IPS-20b (cell line): ENCODE data around the gene COPE.

Experiments used
- H3K27ac ChIP-seq: one replicate; pipeline ENCODE4 v1.5.1; 2013; ENCODE audit warnings: low read length
- H3K27me3 ChIP-seq: 2 replicates; pipeline ENCODE4 v1.6.1; 2013; ENCODE audit warnings: mild to moderate bottlenecking, low read length, inconsistent platforms; ENCODE audit not compliant: insufficient read depth
- H3K36me3 ChIP-seq: 2 replicates; pipeline ENCODE4 v1.6.1; 2013; ENCODE audit warnings: low read depth, mild to moderate bottlenecking, inconsistent platforms, low read length, moderate library complexity; ENCODE audit not compliant: insufficient read depth
- H3K4me1 ChIP-seq: 2 replicates; pipeline ENCODE4 v1.6.1; 2013; ENCODE audit warnings: mild to moderate bottlenecking, control low read depth, inconsistent platforms, low read length, moderate library complexity; ENCODE audit not compliant: insufficient read depth
- H3K4me3 ChIP-seq: 2 replicates; pipeline ENCODE4 v1.5.1; 2013; ENCODE audit warnings: mild to moderate bottlenecking, low read length, inconsistent platforms
- H3K9ac ChIP-seq: 2 replicates; pipeline ENCODE4 v1.6.1; 2013; ENCODE audit warnings: low read depth, mild to moderate bottlenecking, inconsistent platforms, low read length, moderate library complexity
- H3K9me3 ChIP-seq: 2 replicates; pipeline ENCODE4 v1.6.1; 2013; ENCODE audit warnings: mild to moderate bottlenecking, low read depth, low read length, inconsistent platforms; ENCODE audit not compliant: insufficient read depth

The COPE gene

DNA sequence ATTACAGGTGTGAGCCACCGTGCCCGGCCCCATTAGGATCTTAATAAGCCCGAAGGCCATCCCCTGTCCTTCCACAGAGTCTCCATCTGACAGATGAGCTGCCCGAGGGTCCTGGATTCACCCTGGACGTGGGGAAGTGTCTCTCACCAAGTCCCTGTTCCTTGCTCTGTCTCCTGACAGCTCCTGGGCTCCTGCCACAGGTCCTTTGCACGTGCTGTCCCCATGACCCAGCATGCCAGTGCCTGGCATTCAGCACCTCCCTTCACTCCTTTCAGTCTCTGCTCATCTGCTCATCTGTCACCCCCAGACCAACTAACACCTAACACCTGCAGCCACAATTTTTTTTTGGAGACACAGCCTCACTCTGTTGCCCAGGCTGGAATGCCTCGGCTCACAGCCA, 37.7 kb downstream of the COPE start:
- Histone ChIP-seq H3K27me3 (no peaks in the 10 kb centered on the region), H3K9me3 (no peaks in the 10 kb centered on the region), H3K9ac (no peak overlapping the region), H3K4me1 (no peaks in the 10 kb centered on the region), H3K27ac (no peak overlapping the region), H3K36me3 (peaks cover 19% of the 10 kb centered on the region), H3K4me3 (no peak overlapping the region)

- Histone ChIP-seq H3K27ac (no peak overlapping the region), H3K9me3 (no peaks in the 10 kb centered on the region), H3K27me3 (no peaks in the 10 kb centered on the region), H3K4me3 (no peak overlapping the region), H3K4me1 (no peaks in the 10 kb centered on the region), H3K9ac (no peak overlapping the region), H3K36me3 (peaks cover 23% of the 10 kb centered on the region)
Observed at GRCh38 chr19:18879579-18880373, 39.4 kb downstream of the COPE start.

GRCh38 chr19:18878858-18879578, 40.2 kb downstream of the COPE start:
- Histone ChIP-seq H3K9ac (no peak overlapping the region), H3K27me3 (no peaks in the 10 kb centered on the region), H3K9me3 (no peaks in the 10 kb centered on the region), H3K27ac (no peak overlapping the region), H3K36me3 (peaks cover 23% of the 10 kb centered on the region), H3K4me3 (no peak overlapping the region), H3K4me1 (no peaks in the 10 kb centered on the region)

DNA sequence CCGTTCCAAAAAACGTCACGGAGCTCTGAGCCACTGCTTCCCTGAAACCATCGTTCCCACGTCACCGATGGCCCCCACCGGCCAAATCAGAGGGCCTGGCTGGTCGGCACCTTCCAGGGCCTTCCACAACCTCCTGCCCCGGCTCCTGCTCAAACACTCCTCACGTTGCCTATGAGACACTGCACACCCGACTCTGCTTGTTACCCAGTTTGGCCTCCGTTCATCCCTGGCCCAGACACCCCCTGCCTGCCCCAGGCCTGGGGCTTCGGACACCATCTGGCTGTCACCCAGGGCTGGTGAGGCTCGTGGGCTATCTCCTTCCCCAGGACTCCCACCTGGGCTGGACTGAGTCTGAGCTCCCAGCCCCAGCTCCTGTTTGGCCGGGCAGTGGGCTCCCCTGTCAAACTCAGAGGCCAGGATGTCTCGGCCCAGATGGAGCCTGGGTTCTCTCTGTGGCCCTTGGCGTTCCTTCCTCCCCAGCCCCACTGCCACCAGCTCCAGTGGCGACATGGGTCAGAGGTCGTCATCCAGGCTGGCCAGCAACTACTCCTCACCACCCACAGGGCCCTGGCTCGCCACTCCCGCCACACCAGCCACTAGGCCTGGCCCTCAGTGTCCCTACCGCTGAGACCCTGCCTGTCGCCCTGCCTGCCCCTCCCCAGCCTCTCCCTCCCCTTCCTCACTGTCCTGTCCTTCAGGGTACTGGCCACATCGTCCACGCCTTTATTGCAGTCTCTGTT, 41.0 kb downstream of the COPE start:
- no peaks in the 10 kb centered on the region for H3K4me1 ChIP-seq
- no peak overlapping the region for H3K27ac ChIP-seq
- no peak overlapping the region for H3K9ac ChIP-seq
- no peaks in the 10 kb centered on the region for H3K9me3 ChIP-seq
- no peak overlapping the region for H3K4me3 ChIP-seq
- H3K36me3 ChIP-seq, result peaks cover 23% of the 10 kb centered on the region
- H3K27me3 ChIP-seq, result no peaks in the 10 kb centered on the region

DNA sequence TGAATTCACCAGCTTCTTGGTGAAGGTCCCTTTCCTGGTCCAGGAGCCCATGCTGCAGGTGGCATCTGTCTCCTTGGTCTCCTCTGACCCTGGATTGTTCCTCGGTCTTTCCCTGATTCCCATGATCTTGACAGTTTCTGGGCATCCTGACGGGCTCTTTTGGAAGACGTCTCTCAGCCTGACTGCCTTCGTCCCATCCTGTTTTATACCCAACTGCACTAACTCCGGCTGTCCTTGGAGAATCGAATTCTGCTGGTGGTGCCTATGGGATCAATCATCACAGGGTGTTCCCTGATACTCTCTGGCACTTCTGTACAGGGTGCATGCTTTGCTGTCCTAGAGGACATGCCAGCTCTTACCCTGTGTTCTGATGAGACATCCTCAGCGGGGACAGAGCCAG, 42.3 kb downstream of the COPE start:
- H3K9ac ChIP-seq, result no peak overlapping the region
- H3K27ac ChIP-seq, result no peak overlapping the region
- H3K9me3 ChIP-seq, result no peaks in the 10 kb centered on the region
- no peaks in the 10 kb centered on the region; the same call in 1 of the 2 replicates for H3K27me3 ChIP-seq
- peaks cover 23% of the 10 kb centered on the region for H3K36me3 ChIP-seq
- H3K4me1 ChIP-seq, result no peaks in the 10 kb centered on the region
- no peak overlapping the region for H3K4me3 ChIP-seq

DNA sequence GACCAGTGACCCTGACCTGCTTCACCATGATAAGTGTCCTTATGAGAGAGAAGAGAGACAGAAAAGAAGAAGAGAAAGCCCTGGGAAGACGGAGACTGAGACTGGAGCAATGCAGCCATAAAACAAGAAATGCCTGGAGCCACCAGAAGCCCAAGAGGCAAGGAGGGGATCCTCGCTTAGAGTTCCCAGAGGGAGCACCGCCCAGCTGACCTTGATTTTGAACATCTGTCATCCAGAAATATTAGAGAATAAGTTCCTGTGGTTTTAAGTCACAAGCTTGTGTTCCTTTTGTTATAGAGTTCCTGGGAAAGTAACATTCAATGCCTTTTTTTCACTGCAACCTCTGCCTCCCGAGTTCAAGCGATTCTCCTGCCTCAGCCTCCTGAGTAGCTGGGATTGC, 43.5 kb downstream of the COPE start:
- Histone ChIP-seq H3K27ac (no peak overlapping the region), H3K27me3 (no peaks in the 10 kb centered on the region; the same call in 1 of the 2 replicates), H3K4me1 (no peaks in the 10 kb centered on the region), H3K4me3 (no peak overlapping the region), H3K9ac (no peak overlapping the region), H3K36me3 (peaks cover 18% of the 10 kb centered on the region), H3K9me3 (no peaks in the 10 kb centered on the region)

- H3K27ac ChIP-seq, result no peak overlapping the region
- H3K27me3 ChIP-seq, result no peaks in the 10 kb centered on the region; the same call in 1 of the 2 replicates
- no peaks in the 10 kb centered on the region for H3K9me3 ChIP-seq
- no peaks in the 10 kb centered on the region for H3K4me1 ChIP-seq
- no peak overlapping the region for H3K9ac ChIP-seq
- no peak overlapping the region for H3K4me3 ChIP-seq
- H3K36me3 ChIP-seq, result peaks cover 22% of the 10 kb centered on the region
Observed at GRCh38 chr19:18871543-18871942, 47.6 kb downstream of the COPE start.

DNA sequence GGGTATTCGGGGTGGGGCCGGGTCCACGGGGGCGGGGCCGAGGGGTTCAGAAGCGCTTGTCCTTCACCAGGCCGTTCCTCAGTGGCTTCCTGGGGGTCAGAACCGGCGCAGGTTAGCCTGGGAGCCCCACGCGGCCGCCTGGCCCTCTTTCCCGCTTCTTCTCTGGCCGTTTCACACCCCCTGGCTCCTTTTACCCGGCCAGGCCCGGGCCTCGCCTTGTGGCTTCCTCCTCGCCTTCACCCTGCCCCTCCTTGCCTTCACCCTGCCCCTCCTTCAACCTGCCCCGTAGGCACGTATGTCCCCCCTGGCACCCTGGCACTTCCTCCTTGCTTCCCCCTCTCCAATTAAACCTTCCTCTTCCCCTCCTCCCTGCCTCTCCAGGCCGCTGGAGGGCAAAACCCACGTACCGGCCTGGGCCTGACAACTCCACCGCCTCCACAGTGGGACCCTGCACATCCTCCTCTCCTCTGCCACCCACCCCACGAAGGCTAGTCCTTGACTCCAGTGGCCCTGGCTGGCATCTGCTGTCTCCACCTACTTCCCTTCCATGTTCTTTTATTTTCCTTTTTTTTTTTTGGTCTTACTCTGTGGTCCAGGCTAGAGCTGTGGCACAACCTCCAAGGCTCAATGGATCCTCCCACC, 48.5 kb downstream of the COPE start:
- no peak overlapping the region for H3K27ac ChIP-seq
- no peaks in the 10 kb centered on the region for H3K4me1 ChIP-seq
- H3K4me3 ChIP-seq, result no peak overlapping the region; the same call in 1 of the 2 replicates
- no peaks in the 10 kb centered on the region for H3K9me3 ChIP-seq
- no peak overlapping the region for H3K9ac ChIP-seq
- peaks cover 23% of the 10 kb centered on the region for H3K36me3 ChIP-seq
- no peaks in the 10 kb centered on the region; the same call in 1 of the 2 replicates for H3K27me3 ChIP-seq

DNA sequence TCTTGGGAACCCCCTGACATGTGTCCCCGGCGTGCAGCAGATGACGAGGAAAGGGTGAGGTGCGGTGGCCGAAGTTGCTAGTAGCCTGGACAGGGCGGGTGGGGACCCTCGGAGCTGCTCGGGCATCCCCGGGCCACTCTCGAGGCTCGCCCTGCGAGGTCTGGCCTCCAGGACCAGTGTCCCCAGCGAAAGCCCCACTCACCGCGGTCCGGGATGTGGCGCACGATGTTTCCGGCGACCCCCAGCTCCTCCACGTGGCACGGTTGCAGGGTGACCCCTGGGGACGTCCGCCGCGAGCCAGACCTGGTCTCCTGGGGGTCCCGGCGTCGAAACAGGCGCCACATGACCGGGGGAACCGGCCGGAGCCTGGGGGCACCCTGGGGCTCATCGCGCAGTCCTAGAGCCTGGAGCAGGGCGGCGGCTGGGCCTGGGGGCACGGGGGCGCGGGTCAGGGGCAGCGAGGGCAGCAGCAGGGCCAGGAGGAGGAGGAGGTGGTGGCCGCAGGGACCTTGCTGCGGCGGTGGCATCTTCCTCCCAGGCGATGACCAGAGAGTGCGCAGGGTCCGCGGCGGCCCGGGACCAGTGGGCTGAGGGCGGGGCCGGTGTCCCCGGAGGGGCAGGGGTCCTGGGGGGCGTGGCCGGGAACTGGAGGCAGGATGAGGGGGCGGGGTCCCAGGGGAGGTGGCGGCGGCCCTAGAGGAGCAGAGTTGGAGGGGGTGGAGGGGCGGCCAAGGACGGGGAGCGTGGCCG, 49.2 kb downstream of the COPE start:
- no peak overlapping the region; the same call in 1 of the 2 replicates for H3K4me3 ChIP-seq
- H3K27ac ChIP-seq, result no peak overlapping the region
- no peak overlapping the region for H3K9ac ChIP-seq
- H3K9me3 ChIP-seq, result no peaks in the 10 kb centered on the region
- no peaks in the 10 kb centered on the region for H3K4me1 ChIP-seq
- H3K27me3 ChIP-seq, result no peaks in the 10 kb centered on the region; the same call in 1 of the 2 replicates
- peaks cover 29% of the 10 kb centered on the region for H3K36me3 ChIP-seq

- no peaks in the 10 kb centered on the region for H3K4me1 ChIP-seq
- H3K36me3 ChIP-seq, result peaks cover 33% of the 10 kb centered on the region
- H3K27ac ChIP-seq, result no peak overlapping the region
Observed at GRCh38 chr19:18869023-18869618, 50.1 kb downstream of the COPE start.

More at GRCh38 chr19:18869023-18869618, 50.1 kb downstream of the COPE start:
- Histone ChIP-seq H3K4me3 (no peak overlapping the region), H3K9me3 (no peaks in the 10 kb centered on the region), H3K27me3 (no peaks in the 10 kb centered on the region; the same call in 1 of the 2 replicates), H3K9ac (no peak overlapping the region)
